GM21717 (cell line): ENCODE results near the gene ADAP1.
"Not testable (repeated sequence)": the region's sequence is repeated elsewhere in the genome, so short reads cannot be mapped to it uniquely, and the experiment has no call there.

ENCODE experiments used
- ATAC-seq: cut with Tn5 transposase; IDR thresholded peaks from one replicate; pipeline ENCODE4 v1.9.1; 2021; ENCODE audit warnings: mild to moderate bottlenecking, moderate library complexity; ENCODE audit not compliant: unreplicated experiment

ADAP1 gene

GRCh38 chr7:883055-884021 is 71.1 kb downstream of the ADAP1 start:
- no peak for ATAC-seq

- no peak for ATAC-seq
Measured at GRCh38 chr7:882336-883035, 72.0 kb downstream of the ADAP1 start.

- ATAC-seq = no peak
Measured at GRCh38 chr7:881441-882234, 72.8 kb downstream of the ADAP1 start.

DNA sequence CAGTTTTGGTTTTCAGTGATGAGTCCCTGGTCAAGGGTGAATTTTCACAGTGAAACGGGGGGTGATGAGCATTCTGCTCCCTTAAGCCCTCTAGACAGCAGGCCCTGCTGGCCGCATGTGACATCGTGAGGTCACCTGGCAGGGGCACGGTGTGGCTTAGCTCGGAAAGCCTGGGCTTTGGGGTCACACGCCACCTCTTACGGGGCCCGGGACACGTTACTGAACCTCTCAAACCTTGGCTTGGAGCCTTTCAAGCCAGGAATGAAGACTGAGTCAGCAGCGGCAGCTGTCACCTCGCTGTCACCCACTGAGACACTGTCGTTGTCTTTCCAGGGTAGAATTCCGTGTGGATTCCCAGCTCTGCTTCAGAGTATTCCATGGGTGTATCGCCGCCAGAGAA is 74.0 kb downstream of the ADAP1 start:
- no peak for ATAC-seq

- ATAC-seq = no peak
Measured at GRCh38 chr7:879706-880105, 74.8 kb downstream of the ADAP1 start.

GRCh38 chr7:879093-879492 is 75.4 kb downstream of the ADAP1 start:
- no peak for ATAC-seq

DNA sequence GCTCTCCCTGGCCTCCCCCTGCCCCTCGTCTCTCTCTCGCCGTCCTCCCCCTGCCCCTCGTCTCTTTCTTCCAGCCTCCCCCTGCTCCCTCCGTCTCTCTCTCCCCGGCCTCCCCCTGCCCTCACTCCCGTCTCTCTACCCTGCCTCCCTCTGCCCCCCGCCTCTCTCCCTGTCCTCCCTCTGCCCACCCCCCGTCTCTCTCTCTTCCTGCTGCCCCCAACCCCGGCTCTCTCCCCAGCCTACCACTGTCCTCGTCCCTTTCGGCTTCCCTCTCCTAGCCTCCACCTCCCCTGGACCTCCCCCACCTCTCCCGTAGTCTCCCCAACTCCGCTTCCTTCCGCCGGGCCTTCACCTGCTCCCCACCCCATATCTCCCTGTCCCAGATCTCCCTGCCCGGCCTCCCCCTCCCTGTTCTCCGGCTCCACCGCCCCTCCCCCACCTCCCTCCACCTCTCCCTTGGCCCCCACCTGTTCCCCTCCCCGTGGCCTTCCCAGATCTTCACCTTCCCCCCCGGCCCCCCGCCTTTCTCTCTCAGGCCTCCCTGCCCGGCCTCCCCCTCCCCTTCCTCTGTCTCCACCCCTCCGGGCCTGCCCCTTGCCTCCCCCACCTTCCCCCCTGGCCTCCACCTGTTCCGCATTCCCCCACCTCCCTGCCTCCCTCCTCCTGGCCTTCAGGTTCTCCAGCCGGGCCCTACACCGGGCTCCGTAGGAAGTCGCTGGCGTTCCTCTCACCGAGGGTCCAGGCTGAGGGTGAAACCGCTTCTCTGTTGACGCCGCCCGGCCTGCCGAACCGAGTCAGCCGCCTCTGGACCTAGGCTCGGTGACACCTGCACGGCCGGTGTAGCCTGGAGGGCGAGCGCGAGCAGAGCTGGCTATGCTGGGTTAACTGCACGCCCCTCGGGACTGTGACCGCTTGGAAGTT is 76.9 kb downstream of the ADAP1 start:
- no peak for ATAC-seq

- ATAC-seq = no peak
Measured at GRCh38 chr7:876972-877311, 77.5 kb downstream of the ADAP1 start.

GRCh38 chr7:876077-876971 is 78.2 kb downstream of the ADAP1 start, which contains the start of gene GET4:
Gene GET4, plus strand, starts transcription at chr7:876554. Its CDS starts 92 bp downstream, at chr7:876646.
- peak; percentile 63 for ATAC-seq

DNA sequence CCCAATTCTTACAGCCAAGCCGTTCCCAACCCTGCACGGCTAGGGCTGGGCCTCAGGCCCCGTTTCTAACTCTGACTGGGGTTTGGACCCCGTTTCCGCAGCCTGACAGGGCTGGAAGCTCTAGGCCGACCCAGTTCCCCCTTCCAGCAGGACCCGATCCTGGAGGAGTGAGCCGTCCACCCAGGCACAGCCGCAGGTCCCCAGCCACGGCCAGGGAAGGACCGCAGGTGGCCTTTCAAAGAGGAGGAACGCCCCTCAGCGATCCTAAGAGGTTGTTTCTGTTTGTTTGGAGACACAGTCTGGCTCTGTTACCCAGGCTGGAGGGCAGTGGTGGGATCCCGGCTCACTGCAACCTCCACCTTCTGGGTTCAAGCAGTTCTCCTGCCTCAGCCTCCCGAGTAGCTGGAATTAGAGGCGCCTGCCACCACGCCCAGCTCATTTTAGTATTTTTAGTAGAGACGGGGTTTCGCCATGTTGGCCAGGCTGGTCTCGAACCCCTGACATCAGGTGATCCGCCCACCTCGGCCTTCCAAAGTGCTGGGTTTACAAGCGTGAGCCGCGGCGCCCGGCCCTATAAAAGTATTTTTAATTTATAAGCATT is 78.9 kb downstream of the ADAP1 start:
- ATAC-seq = no peak

GRCh38 chr7:875051-875450 is 79.4 kb downstream of the ADAP1 start:
- ATAC-seq = no peak

GRCh38 chr7:874031-874749 is 80.3 kb downstream of the ADAP1 start:
- ATAC-seq = no peak

GRCh38 chr7:873367-874002 is 81.0 kb downstream of the ADAP1 start:
- no peak for ATAC-seq

DNA sequence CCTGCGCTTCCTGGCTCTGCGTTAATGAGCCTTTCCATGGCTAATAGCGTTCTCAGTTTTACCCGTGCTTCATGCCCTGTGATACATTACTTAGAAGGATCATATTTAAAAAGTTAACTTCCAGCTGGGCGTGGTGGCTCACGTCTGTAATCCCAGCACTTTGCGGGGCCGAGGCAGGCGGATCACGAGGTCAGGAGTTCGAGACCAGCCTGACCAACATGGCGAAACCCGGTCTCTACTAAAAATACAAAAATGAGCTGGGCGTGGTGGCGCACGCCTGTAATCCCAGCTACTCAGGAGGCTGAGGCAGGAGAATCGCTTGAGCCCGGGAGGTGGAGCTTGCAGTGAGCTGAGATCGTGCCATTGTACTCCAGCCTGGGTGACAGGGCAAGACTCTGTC is 81.8 kb downstream of the ADAP1 start:
- ATAC-seq = not testable (repeated sequence)

DNA sequence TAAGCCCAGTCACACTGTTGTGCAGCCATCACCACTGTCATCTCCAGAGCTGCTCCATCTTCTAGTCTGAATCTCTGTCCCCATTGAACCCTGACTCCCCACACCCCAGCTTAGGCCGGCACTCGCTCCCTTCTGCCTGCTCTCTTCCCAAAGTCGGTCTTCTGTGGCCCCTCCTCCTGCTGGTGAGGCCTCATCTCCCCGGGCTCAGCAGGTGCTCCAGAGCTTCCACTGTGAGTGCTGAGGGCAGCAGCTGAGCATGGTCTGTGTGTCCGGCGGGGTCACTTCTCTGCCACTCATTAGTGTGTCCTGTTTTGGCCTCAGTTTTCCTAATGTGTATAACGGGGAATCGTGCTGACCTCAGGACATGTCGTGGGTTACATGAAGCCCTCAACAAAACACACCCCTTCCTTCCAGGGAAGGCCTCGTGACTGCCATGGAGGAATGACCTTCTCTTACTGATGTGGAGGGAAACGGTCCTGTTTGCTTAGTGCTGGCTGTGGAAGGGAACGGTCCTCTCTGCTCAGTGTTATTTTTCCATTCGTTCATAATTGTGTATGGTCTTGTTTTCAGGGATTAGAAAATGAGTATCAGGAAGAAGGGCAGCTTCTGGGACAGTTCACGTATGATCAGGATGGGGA is 82.5 kb downstream of the ADAP1 start:
- ATAC-seq = no peak

- ATAC-seq = no peak
Measured at GRCh38 chr7:869348-869747, 85.1 kb downstream of the ADAP1 start.

DNA sequence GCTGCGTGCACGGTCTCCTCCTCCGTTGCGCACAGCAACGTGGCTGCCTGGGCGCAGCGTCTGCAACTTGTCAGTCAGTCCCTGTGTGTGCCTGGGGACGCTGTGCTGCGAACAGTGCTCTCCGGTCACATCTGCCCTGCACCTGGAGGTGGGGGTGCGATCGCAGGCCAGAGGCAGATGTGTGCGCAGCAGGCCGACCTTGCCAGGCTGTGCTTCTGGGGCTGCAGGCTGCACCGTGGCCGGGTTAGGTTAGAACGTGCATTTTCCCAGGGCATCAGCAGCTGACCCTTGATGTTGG is 86.3 kb downstream of the ADAP1 start:
- no peak for ATAC-seq
